ENCODE results near the gene ANKH. TPM values are rescaled to one million over a fixed set of nuclear protein-coding genes. Genes with fewer than 3 reads are reported as not detected.

ANKH gene
- total RNA-seq, 1 experiment from 2014 or later = 13.9 TPM

GRCh38 chr5:14793851-14794250, 77.7 kb downstream of the ANKH start:
- no peaks in the 10 kb centered on the region for H3K27me3 ChIP-seq (replicated peaks; ENCODE audit: insufficient read depth, low read depth, low read length, poor library complexity)
- no peak overlapping the region for H3K4me3 ChIP-seq (ENCODE audit: low read depth, low read length, poor library complexity, severe bottlenecking)
- no peak for TF ChIP-seq CTCF (conservative IDR thresholded peaks at IDR 0.05; ENCODE audit: low read depth, low read length)
- no peak for TF ChIP-seq EZH2 (IDR thresholded peaks at IDR 0.05; ENCODE audit: borderline replicate concordance, low read depth, low read length, poor library complexity, severe bottlenecking)
- H3K4me1 ChIP-seq (ENCODE audit: insufficient read depth, low read length, poor library complexity, severe bottlenecking) = no peaks in the 10 kb centered on the region
- no peaks in the 10 kb centered on the region for H3K9me3 ChIP-seq (ENCODE audit: low read depth, low read length, poor library complexity, severe bottlenecking)
- no TSS peak for BruUV-seq (replicated peaks)
- ChIA-PET CTCF (no interaction called here), POLR2A (ENCODE audit: low non-redundant PET) (no interaction called here)
- no peak overlapping the region for H3K27ac ChIP-seq (ENCODE audit: low read depth, low read length, poor library complexity, severe bottlenecking)
- no peak for DNase-seq (ENCODE audit: low spot score)
- intact Hi-C loops (cut with micrococcal nuclease; ENCODE audit: unreplicated experiment) = no loop called here
- no peaks in the 10 kb centered on the region for H3K36me3 ChIP-seq (ENCODE audit: insufficient read depth, low read length, poor library complexity, severe bottlenecking)

DNA sequence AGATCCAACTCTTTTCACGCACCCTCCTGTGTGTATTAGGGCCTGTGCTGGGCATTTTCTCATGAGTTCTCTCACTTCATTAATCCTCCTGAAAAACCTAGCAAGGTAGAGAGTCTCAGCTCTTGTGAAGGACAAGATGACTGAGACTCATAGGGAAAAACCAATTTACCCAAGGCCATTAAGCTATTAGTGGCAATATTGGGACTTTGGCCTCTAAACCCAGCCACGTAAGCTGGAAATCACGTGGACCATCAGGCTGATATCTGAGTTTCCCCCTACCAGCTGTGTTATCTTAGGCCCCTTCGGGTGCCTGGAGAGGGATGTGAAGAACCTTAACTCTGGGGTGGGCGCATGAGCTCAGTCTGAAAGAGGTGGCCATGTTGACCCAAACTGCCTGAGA, 80.7 kb downstream of the ANKH start:
- H3K27ac ChIP-seq (ENCODE audit: low read depth, low read length, poor library complexity, severe bottlenecking) = no peak overlapping the region
- H3K9me3 ChIP-seq (ENCODE audit: low read depth, low read length, poor library complexity, severe bottlenecking) = no peaks in the 10 kb centered on the region
- TF ChIP-seq CTCF (conservative IDR thresholded peaks at IDR 0.05; ENCODE audit: low read depth, low read length) (no peak), EZH2 (IDR thresholded peaks at IDR 0.05; ENCODE audit: borderline replicate concordance, low read depth, low read length, poor library complexity, severe bottlenecking) (no peak)
- no TSS peak for BruUV-seq (replicated peaks)
- no peak overlapping the region for H3K4me3 ChIP-seq (ENCODE audit: low read depth, low read length, poor library complexity, severe bottlenecking)
- DNase-seq (ENCODE audit: low spot score) = no peak
- H3K36me3 ChIP-seq (ENCODE audit: insufficient read depth, low read length, poor library complexity, severe bottlenecking) = no peaks in the 10 kb centered on the region
- no peaks in the 10 kb centered on the region for H3K27me3 ChIP-seq (replicated peaks; ENCODE audit: insufficient read depth, low read depth, low read length, poor library complexity)
- H3K4me1 ChIP-seq (ENCODE audit: insufficient read depth, low read length, poor library complexity, severe bottlenecking) = no peaks in the 10 kb centered on the region
- POLR2A ChIA-PET (ENCODE audit: low non-redundant PET) = no interaction called here
- CTCF ChIA-PET = no interaction called here
- intact Hi-C loops (cut with micrococcal nuclease; ENCODE audit: unreplicated experiment) = no loop called here

GRCh38 chr5:14790220-14790619, 81.4 kb downstream of the ANKH start:
- TF ChIP-seq EZH2 (IDR thresholded peaks at IDR 0.05; ENCODE audit: borderline replicate concordance, low read depth, low read length, poor library complexity, severe bottlenecking) = no peak
- no peak for TF ChIP-seq CTCF (conservative IDR thresholded peaks at IDR 0.05; ENCODE audit: low read depth, low read length)
- no peak overlapping the region for H3K4me3 ChIP-seq (ENCODE audit: low read depth, low read length, poor library complexity, severe bottlenecking)
- no peaks in the 10 kb centered on the region for H3K36me3 ChIP-seq (ENCODE audit: insufficient read depth, low read length, poor library complexity, severe bottlenecking)
- POLR2A ChIA-PET (ENCODE audit: low non-redundant PET) = no interaction called here
- no peak overlapping the region for H3K27ac ChIP-seq (ENCODE audit: low read depth, low read length, poor library complexity, severe bottlenecking)
- H3K9me3 ChIP-seq (ENCODE audit: low read depth, low read length, poor library complexity, severe bottlenecking) = no peaks in the 10 kb centered on the region
- no TSS peak for BruUV-seq (replicated peaks)
- CTCF ChIA-PET = no interaction called here
- intact Hi-C loops (cut with micrococcal nuclease; ENCODE audit: unreplicated experiment) = no loop called here
- DNase-seq (ENCODE audit: low spot score) = no peak
- H3K4me1 ChIP-seq (ENCODE audit: insufficient read depth, low read length, poor library complexity, severe bottlenecking) = no peaks in the 10 kb centered on the region
- no peaks in the 10 kb centered on the region for H3K27me3 ChIP-seq (replicated peaks; ENCODE audit: insufficient read depth, low read depth, low read length, poor library complexity)
